HFF-Myc (cell line): ENCODE data around the gene RILP.

ENCODE experiments used
- DNase-seq: peaks from one replicate; pipeline ENCODE4 v3.0.0-alpha.2; 2011; ENCODE audit warnings: low read depth; ENCODE audit errors: extremely low read depth
- H3K4me3 ChIP-seq: replicated peaks from 2 replicates; pipeline ENCODE4 v1.5.1; 2011; ENCODE audit warnings: low read depth, mild to moderate bottlenecking, control low read depth, low read length
- CTCF ChIP-seq: IDR thresholded peaks from 2 replicates; pipeline ENCODE4 v1.5.1; 2012; ENCODE audit warnings: mild to moderate bottlenecking, low read depth, low read length, control low read depth; ENCODE audit errors: missing control alignments

RILP gene

GRCh38 chr17:1598399-1599095 is 51.1 kb downstream of the RILP start:
- no peak for DNase-seq
- no peak overlapping the region for H3K4me3 ChIP-seq
- TF ChIP-seq CTCF = no peak

GRCh38 chr17:1597861-1598342 is 51.8 kb downstream of the RILP start:
- TF ChIP-seq CTCF = no peak
- no peak for DNase-seq

More at GRCh38 chr17:1597861-1598342, 51.8 kb downstream of the RILP start:
- no peak overlapping the region for H3K4me3 ChIP-seq
